DND-41 (cell line): ENCODE results near the gene SUPT20HL2.

Source experiments
- CTCF ChIP-seq: IDR thresholded peaks from 2 replicates; pipeline ENCODE4 v1.5.1; 2012; ENCODE audit warnings: borderline replicate concordance, low read length, moderate library complexity, mild to moderate bottlenecking; ENCODE audit not compliant: poor library complexity, severe bottlenecking; ENCODE audit errors: extremely low read depth
- EZH2 ChIP-seq: IDR thresholded peaks from 3 replicates; pipeline ENCODE4 v1.6.1; 2012; ENCODE audit warnings: borderline replicate concordance, low read depth, mild to moderate bottlenecking, moderate library complexity, low read length, inconsistent platforms; ENCODE audit not compliant: severe bottlenecking

- TF ChIP-seq CTCF (no peak), EZH2 (no peak)
These were observed 30.6 kb downstream of the SUPT20HL2 start for GRCh38 chrX:24283127-24283794.
